ENCODE results near the gene FAM163B. TPM values are rescaled to one million over a fixed set of nuclear protein-coding genes. Genes with fewer than 3 reads are reported as not detected.

The FAM163B gene
- total and polyA plus RNA-seq, 2 of the 8 experiments (the other 6 are each of a cell fraction or from before 2014, with no cell fraction given) = 0.63 to 1.0 TPM

DNA sequence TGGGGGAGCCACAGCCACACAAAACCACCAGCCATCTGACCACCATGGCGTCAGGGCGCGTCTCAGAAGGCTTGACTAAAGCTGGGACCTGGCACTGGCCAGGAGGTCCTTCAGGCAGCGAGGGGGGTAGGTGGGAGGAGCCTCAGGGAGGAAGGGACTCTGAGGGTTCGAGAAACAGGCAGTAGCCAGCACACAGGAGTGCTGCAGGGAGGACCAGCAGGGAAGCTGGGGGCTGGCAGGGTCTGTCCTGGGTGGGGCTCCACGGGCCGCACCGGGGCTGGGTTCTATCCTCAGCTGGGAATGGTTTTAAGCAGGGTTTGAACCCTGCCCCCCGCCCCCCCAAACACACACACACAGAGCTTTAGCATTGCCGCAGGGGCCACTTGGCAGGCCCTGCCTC, 7.4 kb downstream of the FAM163B start:
- H2BK120ac ChIP-seq (replicated peaks; ENCODE audit: low read depth, low read length) = no peak overlapping the region
- H3K18ac ChIP-seq (ENCODE audit: extremely low read depth, low read length) = no peak overlapping the region
- no peak overlapping the region for H3K56ac ChIP-seq (replicated peaks; ENCODE audit: insufficient read length, low read depth, low read length)
- WGBS, 2 experiments (ENCODE audit: extremely low coverage in 1 of 2, insufficient coverage in 1 of 2, insufficient read length in 1 of 2, insufficient replicate concordance in 2 of 2, low coverage in 1 of 2, low lambda C conversion rate in 2 of 2, missing lambda C conversion rate in 1 of 2) = 97% methylated on average over 6 of the region's 10 CpGs; no CpG with 5 or more reads in 1 of the 2 experiments
- no peak overlapping the region for H3K14ac ChIP-seq (ENCODE audit: insufficient read length)
- H4K91ac ChIP-seq (replicated peaks; ENCODE audit: insufficient read length, low read length) = no peak overlapping the region
- peaks cover 4% of the 10 kb centered on the region; the same call in 1 of the 2 replicates for H3K23me2 ChIP-seq (ENCODE audit: low read depth, low read length)
- peaks cover 0 to 3% (median 0%) of the 10 kb centered on the region in 4 experiments; a peak in 1 of 8 replicates for H3K36me3 ChIP-seq (ENCODE audit: control insufficient read depth in 2 of 4, insufficient read depth in 4 of 4, low read length in 3 of 4)
- no peak for FAIRE-seq
- POLR2A ChIA-PET (ENCODE audit: partially characterized antibody) = no interaction called here
- H4K20me1 ChIP-seq (replicated peaks in 1 of 2; ENCODE audit: control insufficient read depth in 1 of 2, insufficient read depth in 2 of 2, low read length in 2 of 2) = peaks cover 0 to 8% of the 10 kb centered on the region in 2 experiments
- H2AK5ac ChIP-seq (ENCODE audit: low read depth, low read length) = no peak overlapping the region
- no peak for DNase-seq (ENCODE audit: low read depth in 1 of 2, low spot score in 2 of 2)
- H2BK20ac ChIP-seq (ENCODE audit: low read length) = no peak overlapping the region
- no peak overlapping the region for H3K27ac ChIP-seq (ENCODE audit: low read depth, low read length)
- H2BK15ac ChIP-seq (ENCODE audit: low read length) = no peak overlapping the region
- peaks cover 8 to 12% of the 10 kb centered on the region in 2 experiments for H3K9me3 ChIP-seq (ENCODE audit: insufficient read depth in 2 of 2, low read depth in 1 of 2, low read length in 1 of 2)
- no peak overlapping the region for H4K5ac ChIP-seq (ENCODE audit: insufficient read length, low read depth, low read length)
- H2BK5ac ChIP-seq (ENCODE audit: low read depth, low read length) = no peak overlapping the region
- H3K9ac ChIP-seq (replicated peaks in 1 of 4; ENCODE audit: extremely low read depth in 1 of 4, low read depth in 3 of 4, low read length in 3 of 4) = no peak overlapping the region
- H3K79me2 ChIP-seq (ENCODE audit: control insufficient read depth in 1 of 2, insufficient read depth in 2 of 2, low read length in 2 of 2) = no peaks in the 10 kb centered on the region
- peaks cover 3% of the 10 kb centered on the region for H3K79me1 ChIP-seq (ENCODE audit: low read depth, low read length)
- H3K4me2 ChIP-seq (ENCODE audit: insufficient read depth in 1 of 2, low read depth in 2 of 2, low read length in 2 of 2) = no peak overlapping the region
- no peak overlapping the region for H2BK12ac ChIP-seq (ENCODE audit: low read depth, low read length)
- CTCF ChIA-PET (ENCODE audit: partially characterized antibody) = interaction anchor here (0.6 to 6.7 kb wide), 15 partner anchors 10 to 181 kb away, joined by 3 to 79 read pairs (median 5); partner anchors contain the start of gene ADAMTSL2
- H3K4me3 ChIP-seq (ENCODE audit: extremely low read depth in 1 of 4, insufficient read depth in 2 of 4, low read depth in 3 of 4, low read length in 4 of 4) = no peak overlapping the region
- TF ChIP-seq GTF2F1 (IDR thresholded peaks at IDR 0.05; ENCODE audit: borderline replicate concordance, low read depth, low read length) = no peak
- TF ChIP-seq, protein P1, sequence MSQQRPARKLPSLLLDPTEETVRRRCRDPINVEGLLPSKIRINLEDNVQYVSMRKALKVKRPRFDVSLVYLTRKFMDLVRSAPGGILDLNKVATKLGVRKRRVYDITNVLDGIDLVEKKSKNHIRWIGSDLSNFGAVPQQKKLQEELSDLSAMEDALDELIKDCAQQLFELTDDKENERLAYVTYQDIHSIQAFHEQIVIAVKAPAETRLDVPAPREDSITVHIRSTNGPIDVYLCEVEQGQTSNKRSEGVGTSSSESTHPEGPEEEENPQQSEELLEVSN (IDR thresholded peaks at IDR 0.05) = no peak
- TF ChIP-seq JUN (IDR thresholded peaks at IDR 0.05; ENCODE audit: low read depth, low read length) = no peak
- H2AFZ ChIP-seq (ENCODE audit: low read length) = no peak overlapping the region
- peak overlapping the region; percentile 87; the same call in 1 of the 2 replicates for H4K8ac ChIP-seq (ENCODE audit: extremely low read depth, insufficient read depth, low read length)
- H3K4ac ChIP-seq (replicated peaks; ENCODE audit: insufficient read length, low read depth, low read length) = no peak overlapping the region
- peaks cover 0 to 4% (median 2%) of the 10 kb centered on the region in 4 experiments; a peak in 3 of 7 replicates for H3K4me1 ChIP-seq (replicated peaks in 1 of 4; ENCODE audit: control insufficient read depth in 3 of 4, insufficient read depth in 4 of 4, low read length in 3 of 4)
- H3K27me3 ChIP-seq (replicated peaks in 1 of 4; ENCODE audit: control insufficient read depth in 3 of 4, extremely low read depth in 1 of 4, insufficient read depth in 3 of 4, low read length in 3 of 4) = no peaks in the 10 kb centered on the region; a peak in 1 of 7 replicates
- no peak overlapping the region for H3K23ac ChIP-seq (ENCODE audit: insufficient read length)

Data from H1 (cell line).